ENCODE measurements around the gene MRPS27.

Gene MRPS27

GRCh38 chr5:72255237-72255636, 64.8 kb downstream of the MRPS27 start:
- no peak overlapping the region for H3K4me3 ChIP-seq (ENCODE audit: low read depth, low read length)
- TF ChIP-seq POLR2A (IDR thresholded peaks at IDR 0.05; ENCODE audit: extremely low read depth, insufficient read length) (no peak), MAX (IDR thresholded peaks at IDR 0.05; ENCODE audit: low read depth, low read length) (no peak)
- TF ChIP-seq, protein P1, sequence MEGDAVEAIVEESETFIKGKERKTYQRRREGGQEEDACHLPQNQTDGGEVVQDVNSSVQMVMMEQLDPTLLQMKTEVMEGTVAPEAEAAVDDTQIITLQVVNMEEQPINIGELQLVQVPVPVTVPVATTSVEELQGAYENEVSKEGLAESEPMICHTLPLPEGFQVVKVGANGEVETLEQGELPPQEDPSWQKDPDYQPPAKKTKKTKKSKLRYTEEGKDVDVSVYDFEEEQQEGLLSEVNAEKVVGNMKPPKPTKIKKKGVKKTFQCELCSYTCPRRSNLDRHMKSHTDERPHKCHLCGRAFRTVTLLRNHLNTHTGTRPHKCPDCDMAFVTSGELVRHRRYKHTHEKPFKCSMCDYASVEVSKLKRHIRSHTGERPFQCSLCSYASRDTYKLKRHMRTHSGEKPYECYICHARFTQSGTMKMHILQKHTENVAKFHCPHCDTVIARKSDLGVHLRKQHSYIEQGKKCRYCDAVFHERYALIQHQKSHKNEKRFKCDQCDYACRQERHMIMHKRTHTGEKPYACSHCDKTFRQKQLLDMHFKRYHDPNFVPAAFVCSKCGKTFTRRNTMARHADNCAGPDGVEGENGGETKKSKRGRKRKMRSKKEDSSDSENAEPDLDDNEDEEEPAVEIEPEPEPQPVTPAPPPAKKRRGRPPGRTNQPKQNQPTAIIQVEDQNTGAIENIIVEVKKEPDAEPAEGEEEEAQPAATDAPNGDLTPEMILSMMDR (IDR thresholded peaks at IDR 0.05; ENCODE audit: low read depth, low read length) = no peak
- DNase-seq (ENCODE audit: low read depth) = no peak

DNA sequence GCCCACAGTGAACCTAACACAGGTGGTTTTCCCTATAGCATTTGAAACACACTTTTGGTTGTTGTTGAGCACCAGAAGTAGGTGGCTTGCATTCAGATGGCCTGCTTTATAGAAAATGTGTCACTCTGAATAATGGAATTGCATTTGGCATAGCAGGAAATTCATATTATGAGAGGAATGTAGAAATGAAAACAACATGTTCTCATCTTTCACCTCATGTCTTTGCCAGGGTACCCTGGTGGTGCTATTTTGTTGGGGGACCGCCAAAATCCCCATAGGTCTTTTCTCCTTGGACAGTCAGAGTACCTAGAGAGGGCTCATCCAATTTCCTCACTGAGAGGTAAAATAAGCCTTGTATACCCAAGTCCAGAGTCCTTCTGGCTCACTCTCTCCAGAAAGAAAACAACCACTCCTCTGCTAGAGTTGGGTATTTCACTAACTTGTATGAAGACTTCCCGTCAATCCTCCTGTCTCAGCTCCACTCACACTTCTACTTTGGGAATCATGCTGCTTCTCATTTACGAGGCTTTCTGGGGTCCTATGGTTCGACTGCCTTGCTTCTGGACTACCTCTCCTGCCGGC, 67.4 kb downstream of the MRPS27 start:
- no peak for TF ChIP-seq MYC (IDR thresholded peaks at IDR 0.05; ENCODE audit: low read depth, low read length)
- TF ChIP-seq, protein P1 (IDR thresholded peaks at IDR 0.05; ENCODE audit: low read depth, low read length) = no peak
- no peak for TF ChIP-seq MAX (IDR thresholded peaks at IDR 0.05; ENCODE audit: low read depth, low read length)
- TF ChIP-seq POLR2A (IDR thresholded peaks at IDR 0.05; ENCODE audit: extremely low read depth, insufficient read length) = no peak
- no peak for DNase-seq (ENCODE audit: low read depth)
- H3K4me3 ChIP-seq (ENCODE audit: low read depth, low read length) = no peak overlapping the region

- no peak overlapping the region for H3K4me3 ChIP-seq (ENCODE audit: low read depth, low read length)
- no peak for DNase-seq (ENCODE audit: low read depth)
- TF ChIP-seq MYC (IDR thresholded peaks at IDR 0.05; ENCODE audit: low read depth, low read length) (no peak), POLR2A (IDR thresholded peaks at IDR 0.05; ENCODE audit: extremely low read depth, insufficient read length) (no peak), MAX (IDR thresholded peaks at IDR 0.05; ENCODE audit: low read depth, low read length) (no peak)
- TF ChIP-seq, protein P1 (IDR thresholded peaks at IDR 0.05; ENCODE audit: low read depth, low read length) = no peak
These were observed 68.0 kb downstream of the MRPS27 start for GRCh38 chr5:72252008-72252407.

DNA sequence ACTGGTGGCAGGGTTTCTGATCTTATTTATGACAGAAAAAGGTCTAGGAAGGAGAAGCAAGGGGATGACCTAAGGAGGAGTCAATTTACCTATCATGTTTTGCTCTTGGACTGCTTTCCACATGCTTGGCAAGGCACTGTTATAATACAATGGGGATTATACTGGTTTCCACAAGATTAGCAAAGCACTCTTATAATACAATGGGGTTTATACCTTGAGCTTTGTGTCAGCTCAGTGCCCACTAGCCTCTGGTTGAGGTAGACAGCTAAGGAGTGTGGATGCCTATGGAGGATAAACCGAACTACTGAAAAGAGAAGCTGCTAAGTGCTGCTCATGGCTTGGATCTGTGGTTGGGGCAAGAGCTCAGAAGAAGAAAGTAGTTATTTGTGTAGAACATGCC, 68.7 kb downstream of the MRPS27 start:
- no peak for DNase-seq (ENCODE audit: low read depth)
- no peak for TF ChIP-seq MYC (IDR thresholded peaks at IDR 0.05; ENCODE audit: low read depth, low read length)
- TF ChIP-seq MAX (IDR thresholded peaks at IDR 0.05; ENCODE audit: low read depth, low read length) = no peak
- TF ChIP-seq POLR2A (IDR thresholded peaks at IDR 0.05; ENCODE audit: extremely low read depth, insufficient read length) = no peak
- TF ChIP-seq, protein P1 (IDR thresholded peaks at IDR 0.05; ENCODE audit: low read depth, low read length) = no peak
- no peak overlapping the region for H3K4me3 ChIP-seq (ENCODE audit: low read depth, low read length)

- no peak for DNase-seq (ENCODE audit: low read depth)
- no peak overlapping the region for H3K4me3 ChIP-seq (ENCODE audit: low read depth, low read length)
- TF ChIP-seq POLR2A (IDR thresholded peaks at IDR 0.05; ENCODE audit: extremely low read depth, insufficient read length) (no peak), MYC (IDR thresholded peaks at IDR 0.05; ENCODE audit: low read depth, low read length) (no peak)
- TF ChIP-seq, protein P1 (IDR thresholded peaks at IDR 0.05; ENCODE audit: low read depth, low read length) = no peak
These were observed 71.5 kb downstream of the MRPS27 start for GRCh38 chr5:72248410-72248981.
